ENCODE results near the gene CDK5RAP1. TPM values are rescaled to one million over a fixed set of nuclear protein-coding genes. Genes with fewer than 3 reads are reported as not detected.

The CDK5RAP1 gene
- total RNA-seq, 1 experiment from 2014 or later, result 56.3 TPM

- no peak for TF ChIP-seq ZBTB43 (CRISPR knock-in tag; IDR thresholded peaks at IDR 0.05)
- no peak for TF ChIP-seq USF2 (CRISPR knock-in tag; IDR thresholded peaks at IDR 0.05)
- TF ChIP-seq ZBTB21 (CRISPR knock-in tag; IDR thresholded peaks at IDR 0.05; ENCODE audit: borderline replicate concordance), result no peak
- no peak for TF ChIP-seq GTF2I (CRISPR knock-in tag; conservative IDR thresholded peaks at IDR 0.05)
- TF ChIP-seq SMAD4 (CRISPR knock-in tag; IDR thresholded peaks at IDR 0.05), result no peak
- TF ChIP-seq GRHL2 (CRISPR knock-in tag; IDR thresholded peaks at IDR 0.05; ENCODE audit: insufficient replicate concordance, severe bottlenecking), result no peak
- no peak for TF ChIP-seq TEAD1 (CRISPR knock-in tag; IDR thresholded peaks at IDR 0.05)
- no peak for TF ChIP-seq IRF2 (CRISPR knock-in tag; IDR thresholded peaks at IDR 0.05; ENCODE audit: borderline replicate concordance, low read depth)
- no peak for TF ChIP-seq PRRX2 (CRISPR knock-in tag; IDR thresholded peaks at IDR 0.05)
These were observed 7.7 kb upstream of the CDK5RAP1 start (continued) for GRCh38 chr20:33408716-33409654.

- POLR2A ChIA-PET, result no interaction called here
- no peak overlapping the region for H3K27ac Mint-ChIP-seq
- H3K27me3 Mint-ChIP-seq (ENCODE audit: low read depth), result no peaks in the 10 kb centered on the region
- no peak overlapping the region for H3K4me3 Mint-ChIP-seq
- no peak for ATAC-seq
- TF ChIP-seq GRHL2 (CRISPR knock-in tag; IDR thresholded peaks at IDR 0.05; ENCODE audit: insufficient replicate concordance, severe bottlenecking), result no peak
- TF ChIP-seq SOX15 (CRISPR knock-in tag; IDR thresholded peaks at IDR 0.05), result no peak
- TF ChIP-seq NFATC4 (CRISPR knock-in tag; IDR thresholded peaks at IDR 0.05), result no peak
- no peak for TF ChIP-seq HMGXB4 (CRISPR knock-in tag; IDR thresholded peaks at IDR 0.05)
- no peak for TF ChIP-seq CREM (CRISPR knock-in tag; IDR thresholded peaks at IDR 0.05)
- TF ChIP-seq MLX (CRISPR knock-in tag; IDR thresholded peaks at IDR 0.05), result no peak
- no peak for TF ChIP-seq ARID4B (CRISPR knock-in tag; IDR thresholded peaks at IDR 0.05; ENCODE audit: borderline replicate concordance)
- no peak for TF ChIP-seq NR1H2 (CRISPR knock-in tag; IDR thresholded peaks at IDR 0.05)
- TF ChIP-seq ZNF396 (CRISPR knock-in tag; IDR thresholded peaks at IDR 0.05; ENCODE audit: borderline replicate concordance), result no peak
- TF ChIP-seq AR (CRISPR knock-in tag; IDR thresholded peaks at IDR 0.05), result no peak
- H3K9me3 Mint-ChIP-seq, result 0 out of 2 replicates have a peak, but pooled peaks cover 7% of the 10 kb centered on the region
- H3K4me1 Mint-ChIP-seq, result no peaks in the 10 kb centered on the region
- H3K36me3 Mint-ChIP-seq, result peaks cover 8% of the 10 kb centered on the region
- DNase-seq (ENCODE audit: low spot score), result no peak
- CTCF ChIA-PET, result no interaction called here
These were observed 7.0 kb upstream of the CDK5RAP1 start for GRCh38 chr20:33408313-33408712.

All from WTC11 (cell line).